ENCODE results near the gene PROM1. TPM values are rescaled to one million over a fixed set of nuclear protein-coding genes. Genes with fewer than 3 reads are reported as not detected.

PROM1 gene
- total RNA-seq, 1 donor from 2014 or later, result 3.5 TPM

DNA sequence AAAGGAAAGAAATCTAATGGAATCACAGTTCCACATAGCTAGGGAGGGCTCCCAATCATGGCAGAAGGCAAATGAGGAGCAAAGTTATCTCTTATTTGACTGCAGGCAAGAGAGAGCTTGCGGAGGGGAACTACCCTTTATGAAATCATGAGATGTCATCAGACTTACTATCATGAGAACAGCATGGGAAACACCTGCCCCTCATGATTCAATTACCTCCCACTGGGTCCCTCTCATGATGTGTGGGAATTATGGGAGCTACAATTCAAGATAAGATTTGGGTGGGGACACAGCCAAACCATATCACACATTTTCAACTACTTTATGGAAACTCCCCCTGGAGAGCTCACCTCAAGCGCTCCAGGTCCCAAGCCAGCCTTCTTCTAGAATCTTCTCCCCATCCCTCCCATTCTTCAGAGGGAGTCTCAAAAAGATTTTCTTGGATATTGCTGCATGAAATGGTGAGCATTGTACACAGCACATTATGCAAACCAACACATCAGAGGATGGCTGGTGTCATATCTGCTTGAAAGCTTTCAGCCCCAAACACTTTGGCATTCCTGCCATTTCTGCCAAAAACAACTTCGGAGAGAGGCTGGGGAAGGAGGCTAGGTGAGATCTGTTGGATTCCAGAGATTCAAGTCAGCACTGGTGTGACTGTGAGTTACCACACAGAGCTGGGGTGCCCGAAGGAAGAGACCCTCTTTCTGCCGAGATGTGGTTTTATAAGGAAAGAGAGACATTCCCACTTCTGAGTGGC, 152.2 kb downstream of the PROM1 start:
- intact Hi-C loops (cut with DNase I), result no loop called here
- ATAC-seq (no peak), DNase-seq (ENCODE audit: missing footprints) (no peak)

DNA sequence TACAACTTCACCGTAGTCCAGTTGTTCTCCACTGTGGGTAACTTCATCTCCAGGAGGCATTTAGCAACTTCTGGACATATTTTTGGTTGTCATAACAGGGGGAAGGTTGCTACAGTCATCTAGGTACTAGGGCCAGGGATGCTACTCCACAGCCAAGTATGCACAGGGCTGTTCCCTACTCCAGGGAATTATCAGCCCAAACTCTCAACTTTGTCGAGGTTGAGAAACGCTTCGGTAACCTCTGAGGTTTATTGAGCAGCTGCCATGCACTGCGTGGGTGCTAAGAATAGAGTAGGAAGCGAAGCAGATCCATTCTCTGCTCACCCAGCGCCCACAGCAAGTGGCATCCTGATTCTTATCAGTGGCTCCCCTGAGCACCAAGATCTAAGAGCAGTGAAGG, 153.5 kb downstream of the PROM1 start:
- ATAC-seq, result no peak
- intact Hi-C loops (cut with DNase I), result no loop called here
- DNase-seq (ENCODE audit: missing footprints), result no peak

- no peak for ATAC-seq
- intact Hi-C loops (cut with DNase I), result no loop called here
Observed at GRCh38 chr4:15929540-15929939, 154.3 kb downstream of the PROM1 start.

DNA sequence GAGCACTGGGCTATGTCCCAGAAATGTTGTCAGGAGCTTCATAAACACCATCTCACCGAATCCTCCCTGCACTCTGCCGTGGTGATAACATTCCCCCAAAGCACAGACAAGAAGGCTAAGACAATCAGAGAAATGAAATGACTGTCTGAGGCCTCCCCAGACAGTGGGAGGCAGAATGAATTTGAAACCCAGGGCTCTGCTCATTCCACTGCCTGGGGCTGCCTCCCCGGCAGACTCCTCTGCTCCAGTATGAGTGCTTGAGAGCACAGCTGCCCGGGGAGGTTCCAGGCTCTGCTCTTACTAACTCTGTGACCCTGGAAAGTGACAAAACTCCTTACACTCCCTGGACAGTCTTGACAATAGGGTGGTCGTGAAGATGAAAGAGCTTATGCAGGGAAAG, 154.9 kb downstream of the PROM1 start:
- intact Hi-C loops (cut with DNase I), result no loop called here
- ATAC-seq (no peak), DNase-seq (ENCODE audit: missing footprints) (no peak)

More at GRCh38 chr4:15929540-15929939, 154.3 kb downstream of the PROM1 start:
- DNase-seq (ENCODE audit: missing footprints), result no peak

DNA sequence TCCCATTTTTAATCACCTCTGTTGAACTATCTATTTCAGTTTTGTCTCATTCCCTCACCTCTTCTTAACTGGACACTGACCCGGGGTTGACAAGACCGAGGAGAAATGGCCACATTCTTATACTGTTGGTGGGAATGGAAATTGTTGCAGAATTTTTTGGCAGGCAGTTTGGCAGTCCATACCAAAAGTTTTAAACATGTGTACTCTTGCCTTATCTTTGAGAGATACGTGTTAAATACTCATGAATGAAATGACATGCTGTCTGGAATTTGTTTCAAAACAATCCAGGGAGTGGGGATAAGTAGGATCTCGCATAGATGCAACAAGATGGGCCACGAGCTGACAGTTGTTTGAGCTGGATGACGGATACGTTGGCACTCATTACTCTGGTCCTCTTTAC, 157.3 kb downstream of the PROM1 start:
- DNase-seq (ENCODE audit: missing footprints), result no peak
- ATAC-seq, result no peak
- intact Hi-C loops (cut with DNase I), result no loop called here

DNA sequence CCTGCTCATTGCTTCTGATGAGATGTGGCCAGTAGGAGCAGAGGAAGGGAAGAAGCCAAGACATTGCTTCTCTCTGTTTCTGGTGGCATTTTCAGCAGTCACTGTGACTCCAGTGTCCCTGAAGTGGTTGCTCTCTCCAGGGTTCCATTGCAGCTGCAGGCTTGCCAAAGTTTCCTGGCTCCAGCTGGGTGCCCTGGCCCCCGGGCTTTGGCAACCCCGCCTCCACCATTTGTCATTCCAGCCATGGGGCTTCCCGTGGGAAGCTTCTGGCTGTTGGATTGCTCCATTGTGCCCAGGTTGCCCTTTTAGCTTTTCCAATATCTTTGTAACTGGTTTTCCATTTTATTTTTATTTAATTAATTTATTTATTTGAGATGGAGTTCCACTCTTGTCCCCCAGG, 158.0 kb downstream of the PROM1 start:
- intact Hi-C loops (cut with DNase I), result no loop called here

DNA sequence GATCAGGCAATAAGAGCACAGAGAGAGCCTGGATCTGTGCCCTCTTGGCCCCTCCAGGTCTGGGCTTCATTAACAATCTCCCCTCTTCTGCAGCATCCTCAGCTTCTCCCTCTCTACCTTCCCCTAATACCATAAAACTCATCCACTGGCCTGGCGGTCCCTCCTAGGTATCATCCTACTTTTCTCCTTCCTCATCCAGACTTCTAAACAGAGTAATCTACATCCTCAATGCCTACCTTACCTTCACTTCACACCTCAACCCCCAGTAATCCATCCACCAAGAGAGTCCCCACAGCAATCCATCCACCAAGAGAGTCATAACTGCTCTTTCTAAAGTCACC, 162.3 kb downstream of the PROM1 start:
- ATAC-seq, result no peak
- DNase-seq (ENCODE audit: missing footprints), result no peak
- intact Hi-C loops (cut with DNase I), result no loop called here

More for the DNA sequence above, 158.0 kb downstream of the PROM1 start:
- DNase-seq (ENCODE audit: missing footprints) (no peak), ATAC-seq (no peak)

DNA sequence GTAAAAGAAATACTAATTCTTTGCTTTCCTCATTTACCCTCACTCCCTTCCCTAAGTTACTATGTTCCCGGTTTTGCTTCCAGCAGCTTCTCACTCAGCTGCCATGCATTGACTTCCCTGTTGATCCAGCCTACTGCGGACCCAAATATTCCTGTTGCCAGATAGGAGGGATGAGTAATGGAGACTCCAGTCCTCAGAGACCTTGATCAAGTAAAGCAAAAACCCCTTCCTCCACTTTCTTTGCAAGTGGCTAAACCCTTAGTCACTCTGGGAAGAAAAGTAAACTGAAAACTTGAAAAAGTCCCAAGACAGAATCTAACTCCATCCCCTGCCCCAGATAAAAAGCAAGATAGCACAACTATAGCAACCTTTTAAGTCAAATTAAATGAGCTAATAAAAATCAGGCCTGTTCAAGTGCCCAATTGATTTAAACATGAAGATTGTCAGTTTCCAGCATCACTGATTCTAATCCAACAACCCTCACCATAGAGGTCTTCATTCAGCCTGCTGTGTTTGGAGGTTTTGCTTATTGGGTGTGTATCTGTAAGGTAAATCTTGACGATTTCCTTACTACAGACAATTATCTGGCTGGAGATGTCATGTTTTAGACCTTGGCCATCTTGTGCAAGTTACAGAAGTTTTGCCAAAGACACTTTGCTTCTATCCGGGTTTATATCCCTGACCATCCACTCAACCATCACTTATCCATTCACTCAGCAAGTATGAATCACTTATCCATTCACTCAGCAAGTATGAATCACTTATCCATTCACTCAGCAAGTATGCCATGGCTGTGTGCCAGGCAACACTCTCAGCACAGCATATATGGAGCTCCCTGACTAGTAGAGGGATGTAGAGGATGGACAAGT, 162.9 kb downstream of the PROM1 start:
- peak; percentile 28 for ATAC-seq
- intact Hi-C loops (cut with DNase I), result no loop called here

DNA sequence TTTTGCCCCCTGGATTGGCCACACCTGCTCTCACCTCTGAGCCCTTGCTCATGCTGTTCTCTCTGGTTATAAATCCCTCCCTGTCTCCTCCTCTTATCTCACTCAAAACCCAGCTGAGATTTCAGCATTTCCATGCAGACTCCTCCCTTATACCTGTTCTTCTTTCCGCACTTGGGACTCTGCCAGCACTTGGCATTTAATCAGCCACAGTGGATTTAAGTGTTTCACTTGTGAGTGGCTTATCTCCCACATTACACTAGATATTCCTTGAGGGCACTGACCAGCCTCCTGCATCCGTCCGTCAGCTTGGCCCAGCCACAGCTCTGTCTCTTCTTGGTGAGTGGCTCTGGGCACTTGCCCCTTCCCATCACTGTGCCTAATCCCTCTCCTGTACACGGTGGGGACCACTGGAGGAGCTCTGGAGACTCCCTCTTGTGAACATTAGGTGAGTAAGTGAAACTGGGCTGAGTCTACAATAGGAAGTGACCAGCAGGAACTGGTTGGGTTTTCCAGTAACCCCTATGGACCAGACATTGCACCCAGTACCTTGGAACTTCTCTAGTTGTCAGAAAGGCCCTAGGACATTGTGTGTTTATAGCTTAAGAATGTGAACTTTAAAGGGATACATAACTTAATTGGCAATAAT, 165.2 kb downstream of the PROM1 start:
- DNase-seq (ENCODE audit: missing footprints) (no peak), ATAC-seq (no peak)
- intact Hi-C loops (cut with DNase I), result no loop called here

More for the DNA sequence above, 162.9 kb downstream of the PROM1 start:
- no peak for DNase-seq (ENCODE audit: missing footprints)

Other genes with a start within 250 kb of the PROM1 start
- gene FGFBP1, start 145.3 kb downstream of the PROM1 start, total RNA-seq, result not detected
- gene FGFBP2, start 120.8 kb downstream of the PROM1 start, total RNA-seq, result 2.7 TPM
- gene TAPT1, start 142.4 kb upstream of the PROM1 start, total RNA-seq, result 34.2 TPM

Measured in Right ventricle myocardium inferior (tissue), 1 donor.